Measurements from ENCODE around the gene SH3BGRL2.
"Not testable (repeated sequence)": the region's sequence is repeated elsewhere in the genome, so short reads cannot be mapped to it uniquely, and the experiment has no call there.

SH3BGRL2 gene

GRCh38 chr6:79649016-79649415, 17.9 kb downstream of the SH3BGRL2 start:
- no peak overlapping the region for H3K4me3 ChIP-seq (ENCODE audit: low read depth, low read length)
- TF ChIP-seq CTCF (IDR thresholded peaks at IDR 0.05; ENCODE audit: low read depth, low read length), result no peak

- H3K4me3 ChIP-seq (ENCODE audit: low read depth, low read length), result no peak overlapping the region
- no peak for TF ChIP-seq CTCF (IDR thresholded peaks at IDR 0.05; ENCODE audit: low read depth, low read length)
These were observed 19.8 kb downstream of the SH3BGRL2 start for GRCh38 chr6:79650950-79651349.

GRCh38 chr6:79656134-79656533, 25.0 kb downstream of the SH3BGRL2 start:
- no peak for TF ChIP-seq CTCF (IDR thresholded peaks at IDR 0.05; ENCODE audit: low read depth, low read length)
- no peak overlapping the region for H3K4me3 ChIP-seq (ENCODE audit: low read depth, low read length)

GRCh38 chr6:79657238-79657637, 26.1 kb downstream of the SH3BGRL2 start:
- TF ChIP-seq CTCF (IDR thresholded peaks at IDR 0.05; ENCODE audit: low read depth, low read length), result no peak
- no peak overlapping the region for H3K4me3 ChIP-seq (ENCODE audit: low read depth, low read length)

GRCh38 chr6:79663655-79664054, 32.5 kb downstream of the SH3BGRL2 start:
- not testable (repeated sequence) for H3K4me3 ChIP-seq (ENCODE audit: low read depth, low read length)

GRCh38 chr6:79665725-79666551, 34.8 kb downstream of the SH3BGRL2 start:
- no peak overlapping the region for H3K4me3 ChIP-seq (ENCODE audit: low read depth, low read length)
- TF ChIP-seq CTCF (IDR thresholded peaks at IDR 0.05; ENCODE audit: low read depth, low read length), result no peak

- H3K4me3 ChIP-seq (ENCODE audit: low read depth, low read length), result no peak overlapping the region
- no peak for TF ChIP-seq CTCF (IDR thresholded peaks at IDR 0.05; ENCODE audit: low read depth, low read length)
These were observed 35.5 kb downstream of the SH3BGRL2 start for GRCh38 chr6:79666634-79667033.

- H3K4me3 ChIP-seq (ENCODE audit: low read depth, low read length), result no peak overlapping the region
- TF ChIP-seq CTCF (IDR thresholded peaks at IDR 0.05; ENCODE audit: low read depth, low read length), result no peak
These were observed 37.3 kb downstream of the SH3BGRL2 start for GRCh38 chr6:79668381-79668780.

All from WI38 (cell line).